WERI-Rb-1 (cell line): Measurements from ENCODE around the gene SEC24C.
A peak's percentile ranks its signal among the peaks of the same experiment; 100 is the strongest.

ENCODE experiments used
- DNase-seq: peaks from one replicate; pipeline ENCODE4 v3.0.0-alpha.2; 2020
- H3K27ac ChIP-seq: fragments of 250-450 bp; sonication (Bioruptor Pico); 2 replicates; pipeline ENCODE4 v1.5.1; 2020; ENCODE audit warnings: mild to moderate bottlenecking, moderate library complexity
- H3K27me3 ChIP-seq: fragments of 250-450 bp; sonication (Bioruptor Pico); 2 replicates; pipeline ENCODE4 v1.5.1; 2021; ENCODE audit warnings: mild to moderate bottlenecking, low read depth, moderate library complexity; ENCODE audit not compliant: insufficient read depth, severe bottlenecking
- H3K36me3 ChIP-seq: fragments of 250-450 bp; sonication (Bioruptor Pico); 2 replicates; pipeline ENCODE4 v1.5.1; 2020; ENCODE audit warnings: mild to moderate bottlenecking, moderate library complexity
- H3K4me3 ChIP-seq: 2 replicates; pipeline ENCODE4 v1.5.1; 2011; ENCODE audit warnings: low read depth, mild to moderate bottlenecking, control low read depth, low read length
- H3K9me3 ChIP-seq: fragments of 250-450 bp; sonication (Bioruptor Pico); 2 replicates; pipeline ENCODE4 v1.5.1; 2021; ENCODE audit warnings: mild to moderate bottlenecking, moderate library complexity; ENCODE audit not compliant: severe bottlenecking
- TF ChIP-seq, protein P1 (sequence below): IDR thresholded peaks from 2 replicates; pipeline ENCODE4 v1.5.1; 2011; ENCODE audit warnings: low read depth, mild to moderate bottlenecking, control low read depth, inconsistent platforms, low read length

The SEC24C gene

DNA sequence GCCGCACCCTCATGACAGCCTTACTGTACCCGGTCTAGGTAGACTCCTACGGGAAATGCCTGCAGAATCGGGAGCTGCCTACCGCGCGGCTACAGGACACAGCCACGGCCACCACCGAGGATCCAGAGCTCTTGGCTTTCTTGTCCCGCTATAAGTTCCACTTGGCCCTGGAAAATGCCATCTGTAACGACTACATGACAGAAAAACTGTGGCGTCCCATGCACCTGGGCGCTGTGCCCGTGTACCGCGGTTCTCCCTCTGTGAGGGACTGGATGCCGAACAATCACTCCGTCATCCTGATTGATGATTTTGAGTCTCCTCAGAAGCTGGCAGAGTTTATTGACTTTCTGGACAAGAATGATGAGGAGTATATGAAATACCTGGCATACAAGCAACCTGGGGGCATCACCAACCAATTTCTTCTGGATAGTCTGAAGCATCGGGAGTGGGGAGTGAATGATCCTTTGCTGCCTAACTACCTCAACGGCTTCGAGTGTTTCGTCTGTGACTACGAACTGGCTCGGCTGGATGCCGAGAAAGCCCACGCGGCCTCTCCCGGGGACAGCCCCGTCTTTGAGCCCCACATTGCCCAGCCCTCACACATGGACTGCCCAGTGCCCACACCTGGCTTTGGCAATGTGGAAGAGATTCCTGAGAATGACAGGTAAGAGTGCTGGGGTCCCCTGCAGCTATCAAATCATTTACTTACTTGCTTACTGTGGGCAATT, 29.1 kb downstream of the SEC24C start:
- H3K27me3 ChIP-seq: no peaks in the 10 kb centered on the region
- peak overlapping the region; percentile 94 for H3K27ac ChIP-seq
- TF ChIP-seq, protein P1, sequence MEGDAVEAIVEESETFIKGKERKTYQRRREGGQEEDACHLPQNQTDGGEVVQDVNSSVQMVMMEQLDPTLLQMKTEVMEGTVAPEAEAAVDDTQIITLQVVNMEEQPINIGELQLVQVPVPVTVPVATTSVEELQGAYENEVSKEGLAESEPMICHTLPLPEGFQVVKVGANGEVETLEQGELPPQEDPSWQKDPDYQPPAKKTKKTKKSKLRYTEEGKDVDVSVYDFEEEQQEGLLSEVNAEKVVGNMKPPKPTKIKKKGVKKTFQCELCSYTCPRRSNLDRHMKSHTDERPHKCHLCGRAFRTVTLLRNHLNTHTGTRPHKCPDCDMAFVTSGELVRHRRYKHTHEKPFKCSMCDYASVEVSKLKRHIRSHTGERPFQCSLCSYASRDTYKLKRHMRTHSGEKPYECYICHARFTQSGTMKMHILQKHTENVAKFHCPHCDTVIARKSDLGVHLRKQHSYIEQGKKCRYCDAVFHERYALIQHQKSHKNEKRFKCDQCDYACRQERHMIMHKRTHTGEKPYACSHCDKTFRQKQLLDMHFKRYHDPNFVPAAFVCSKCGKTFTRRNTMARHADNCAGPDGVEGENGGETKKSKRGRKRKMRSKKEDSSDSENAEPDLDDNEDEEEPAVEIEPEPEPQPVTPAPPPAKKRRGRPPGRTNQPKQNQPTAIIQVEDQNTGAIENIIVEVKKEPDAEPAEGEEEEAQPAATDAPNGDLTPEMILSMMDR: no peak
- peaks cover 66% of the 10 kb centered on the region for H3K36me3 ChIP-seq
- no peak for DNase-seq
- peak overlapping the region; percentile 88 for H3K4me3 ChIP-seq
- H3K9me3 ChIP-seq: no peaks in the 10 kb centered on the region

DNA sequence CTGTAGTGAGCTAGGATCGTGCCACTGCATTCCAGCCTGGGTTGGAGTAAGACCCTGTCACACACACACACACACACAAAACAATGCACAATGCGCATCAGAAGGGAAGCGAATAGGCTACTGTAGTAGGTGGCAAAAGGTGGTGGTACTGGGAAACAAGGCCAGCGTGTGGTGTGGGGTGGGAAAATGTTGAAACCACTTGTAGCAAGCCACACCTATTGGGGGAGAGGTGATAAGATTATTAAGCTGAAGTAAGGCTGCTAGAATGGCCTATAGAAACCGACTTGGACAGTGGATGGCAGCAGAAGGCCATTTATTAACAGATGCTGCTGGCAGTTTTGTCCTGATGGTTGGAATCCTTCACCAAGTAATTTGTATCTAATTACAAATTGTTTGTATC, 30.5 kb downstream of the SEC24C start:
- peak overlapping the region; percentile 88 for H3K4me3 ChIP-seq
- H3K9me3 ChIP-seq: no peaks in the 10 kb centered on the region
- TF ChIP-seq, protein P1: no peak
- peaks cover 68% of the 10 kb centered on the region for H3K36me3 ChIP-seq
- no peaks in the 10 kb centered on the region for H3K27me3 ChIP-seq
- no peak overlapping the region for H3K27ac ChIP-seq
- no peak for DNase-seq

DNA sequence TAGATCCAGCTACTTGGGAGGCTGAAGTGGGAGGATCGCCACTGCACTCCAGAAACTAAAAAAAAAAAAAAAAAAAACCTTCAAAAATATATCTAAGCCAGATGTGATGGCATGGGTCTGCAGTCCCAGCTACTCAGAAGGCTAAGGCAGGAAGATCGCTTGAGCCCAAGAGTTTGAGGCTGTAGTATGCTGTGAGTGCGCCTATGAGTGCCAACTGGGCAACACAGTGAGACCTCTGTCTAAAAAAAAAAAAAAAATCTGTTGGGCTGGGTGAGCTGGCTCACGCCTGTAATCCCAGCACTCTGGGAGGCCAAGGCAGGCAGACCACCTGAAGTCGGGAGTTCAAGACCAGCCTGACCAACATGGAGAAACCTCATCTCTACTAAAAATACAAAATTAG, 34.8 kb downstream of the SEC24C start:
- H3K27ac ChIP-seq: no peak overlapping the region
- H3K9me3 ChIP-seq: no peaks in the 10 kb centered on the region
- TF ChIP-seq, protein P1: no peak
- peaks cover 58% of the 10 kb centered on the region for H3K36me3 ChIP-seq
- no peak overlapping the region for H3K4me3 ChIP-seq
- DNase-seq: no peak
- no peaks in the 10 kb centered on the region for H3K27me3 ChIP-seq

DNA sequence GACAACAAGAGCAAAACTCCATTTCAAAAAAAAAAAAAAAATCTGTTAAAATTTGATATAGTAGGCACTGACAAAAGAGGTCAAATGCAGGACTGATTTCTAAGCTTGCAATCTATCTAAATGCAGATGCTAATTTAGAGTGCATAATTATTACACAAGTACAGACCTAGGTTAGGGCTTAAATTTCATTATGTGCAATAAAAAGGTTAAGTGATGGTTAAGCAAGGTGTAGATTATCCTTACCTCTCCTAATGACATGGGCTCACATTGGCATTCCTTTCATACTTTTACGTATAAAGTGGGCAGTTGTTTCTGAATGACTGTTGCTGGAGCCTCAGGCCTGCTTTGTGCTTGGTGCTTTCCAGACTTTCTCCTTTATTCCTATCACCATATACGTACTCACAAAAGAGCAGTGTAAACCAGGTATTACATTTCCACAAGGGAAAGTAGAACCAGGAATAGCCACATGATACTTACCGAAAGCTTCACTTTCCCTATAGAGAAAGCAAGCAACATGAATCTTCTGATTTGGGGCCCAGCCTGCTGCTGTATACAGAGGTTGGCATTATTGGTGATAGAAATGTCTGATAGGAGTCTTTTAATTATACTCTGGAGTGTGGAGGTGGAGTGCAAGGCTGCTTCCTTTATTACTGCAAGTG, 35.5 kb downstream of the SEC24C start:
- Histone ChIP-seq H3K9me3 (no peaks in the 10 kb centered on the region), H3K27me3 (no peaks in the 10 kb centered on the region), H3K36me3 (peaks cover 51% of the 10 kb centered on the region), H3K27ac (no peak overlapping the region), H3K4me3 (no peak overlapping the region)
- no peak for DNase-seq
- TF ChIP-seq, protein P1: no peak

DNA sequence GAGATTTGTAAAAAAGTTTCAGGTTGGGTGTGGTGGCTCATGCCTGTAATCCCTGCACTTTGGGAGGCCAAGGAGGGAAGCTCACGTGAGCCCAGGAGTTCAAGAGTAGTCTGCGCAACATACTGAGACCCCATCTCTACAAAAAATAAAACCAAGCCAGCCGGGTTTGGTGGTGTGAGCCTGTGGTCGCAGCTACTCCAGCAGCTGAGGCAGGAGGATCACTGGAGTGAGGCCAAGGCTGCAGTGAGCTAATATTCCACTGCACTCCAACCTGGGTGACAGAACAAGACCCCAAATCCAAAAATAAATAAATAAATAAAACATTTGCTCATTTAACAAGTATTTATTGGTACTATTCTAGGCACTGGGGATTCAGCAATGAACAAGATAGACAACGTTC, 36.1 kb downstream of the SEC24C start:
- TF ChIP-seq, protein P1: no peak
- DNase-seq: no peak
- Histone ChIP-seq H3K27me3 (no peaks in the 10 kb centered on the region), H3K9me3 (no peaks in the 10 kb centered on the region), H3K27ac (no peak overlapping the region), H3K36me3 (peaks cover 45% of the 10 kb centered on the region), H3K4me3 (no peak overlapping the region)

DNA sequence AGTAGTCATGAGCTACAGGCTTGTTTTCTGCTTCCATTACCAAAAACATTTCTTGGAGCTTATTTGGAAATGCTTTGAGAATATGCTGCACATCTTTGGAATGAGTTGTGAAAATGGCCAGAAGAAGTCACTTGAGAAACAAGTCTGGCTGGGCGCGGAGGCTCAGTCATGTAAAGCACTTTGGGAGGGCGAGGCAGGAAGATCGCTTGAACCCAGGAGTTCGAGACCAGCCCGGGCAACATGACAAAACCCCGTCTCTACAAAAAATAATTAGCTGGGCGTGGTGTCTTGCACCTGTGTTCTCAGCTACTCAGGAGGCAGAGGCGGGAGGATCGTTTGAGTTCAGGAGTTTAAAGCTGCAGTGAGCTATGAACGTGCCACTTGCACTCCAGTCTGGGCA, 36.8 kb downstream of the SEC24C start:
- no peak for DNase-seq
- TF ChIP-seq, protein P1: no peak
- Histone ChIP-seq H3K36me3 (peaks cover 39% of the 10 kb centered on the region), H3K4me3 (peak overlapping the region; percentile 63), H3K27ac (peak overlapping the region; percentile 89), H3K9me3 (no peaks in the 10 kb centered on the region), H3K27me3 (no peaks in the 10 kb centered on the region)
